Measurements from ENCODE around the gene ZNF117. TPM values are rescaled to one million over a fixed set of nuclear protein-coding genes. Genes with fewer than 3 reads are reported as not detected.

Gene ZNF117
- total RNA-seq, 2 experiments from 2014 or later, result 3.3 to 4.2 TPM

- no peaks in the 10 kb centered on the region for H3K27me3 Mint-ChIP-seq
- peak within 1 kb of the TSS; percentile 95 for H3K4me3 Mint-ChIP-seq
- H3K9me3 Mint-ChIP-seq, result peaks cover 17% of the 10 kb centered on the region
- DNase-seq, result peak; percentile 96
- intact Hi-C loops (cut with micrococcal nuclease), result loop anchor here (1.0 to 10.0 kb wide), 6 partner anchors 32 to 692 kb away; partner anchors contain the start of genes ZNF107, ZNF138, ZNF273 and ZNF736
- peaks cover 36% of the 10 kb centered on the region for H3K4me1 Mint-ChIP-seq (ENCODE audit: low read depth)
- peaks cover 35% of the 10 kb centered on the region for H3K36me3 Mint-ChIP-seq
- ChIA-PET POLR2A (interaction anchor here (0.6 to 1.8 kb wide), 9 partner anchors 31 to 699 kb away, joined by 3 to 15 read pairs (median 4); partner anchors contain the start of genes ZNF107, ZNF138, ZNF273 and ZNF680), CTCF (interaction anchor here (0.7 to 1.5 kb wide), 2 partner anchors 303 to 376 kb away, joined by 3 read pairs; no protein-coding TSS in a partner anchor)
- peak within 1 kb of the TSS; percentile 70 for H3K27ac Mint-ChIP-seq
Observed at GRCh38 chr7:65006094-65006992, 15.5 kb upstream of the ZNF117 start, which contains the start of gene ERV3-1. ERV3-1 (minus strand) TSS chr7:65006687; CDS start chr7:64993026, 13,661 bp downstream.

GRCh38 chr7:65004575-65004974 lies 13.7 kb upstream of the ZNF117 start:
- Mint-ChIP-seq H3K36me3 (peaks cover 47% of the 10 kb centered on the region), H3K4me3 (peak overlapping the region; percentile 95), H3K27me3 (no peaks in the 10 kb centered on the region), H3K27ac (no peak overlapping the region), H3K9me3 (peaks cover 28% of the 10 kb centered on the region), H3K4me1 (ENCODE audit: low read depth) (peaks cover 39% of the 10 kb centered on the region)
- intact Hi-C loops (cut with micrococcal nuclease), result loop anchor here (10.0 kb wide), 2 partner anchors 340 to 690 kb away; partner anchors contain the start of genes ZNF107 and ZNF736
- DNase-seq, result no peak
- CTCF ChIA-PET, result no interaction called here
- POLR2A ChIA-PET, result no interaction called here

- DNase-seq, result no peak
- POLR2A ChIA-PET, result no interaction called here
- H3K9me3 Mint-ChIP-seq, result peaks cover 41% of the 10 kb centered on the region
- H3K36me3 Mint-ChIP-seq, result peaks cover 62% of the 10 kb centered on the region
- intact Hi-C loops (cut with micrococcal nuclease), result loop anchor here (10.0 kb wide), 2 partner anchors 338 to 688 kb away; partner anchors contain the start of genes ZNF107 and ZNF736
- H3K4me1 Mint-ChIP-seq (ENCODE audit: low read depth), result peaks cover 39% of the 10 kb centered on the region
- H3K27ac Mint-ChIP-seq, result no peak overlapping the region
- no peaks in the 10 kb centered on the region for H3K27me3 Mint-ChIP-seq
- CTCF ChIA-PET, result no interaction called here
- no peak overlapping the region for H3K4me3 Mint-ChIP-seq
Observed at GRCh38 chr7:65002972-65003585, 12.2 kb upstream of the ZNF117 start.

- H3K27me3 Mint-ChIP-seq, result no peaks in the 10 kb centered on the region
- peaks cover 32% of the 10 kb centered on the region for H3K4me1 Mint-ChIP-seq (ENCODE audit: low read depth)
- intact Hi-C loops (cut with micrococcal nuclease), result loop anchor here (10.0 kb wide), 2 partner anchors 337 to 687 kb away; partner anchors contain the start of genes ZNF107 and ZNF736
- POLR2A ChIA-PET, result no interaction called here
- DNase-seq, result no peak
- peaks cover 58% of the 10 kb centered on the region for H3K9me3 Mint-ChIP-seq
- no peak overlapping the region for H3K4me3 Mint-ChIP-seq
- no peak overlapping the region for H3K27ac Mint-ChIP-seq
- peaks cover 73% of the 10 kb centered on the region for H3K36me3 Mint-ChIP-seq
- CTCF ChIA-PET, result no interaction called here
Observed at GRCh38 chr7:65001291-65001814, 10.5 kb upstream of the ZNF117 start.

- peaks cover 76% of the 10 kb centered on the region for H3K9me3 Mint-ChIP-seq
- H3K36me3 Mint-ChIP-seq, result peaks cover 65% of the 10 kb centered on the region
- no peak for DNase-seq
- H3K4me1 Mint-ChIP-seq (ENCODE audit: low read depth), result peaks cover 15% of the 10 kb centered on the region
- no peak overlapping the region for H3K27ac Mint-ChIP-seq
- no peaks in the 10 kb centered on the region for H3K27me3 Mint-ChIP-seq
- ChIA-PET POLR2A (no interaction called here), CTCF (no interaction called here)
- no peak overlapping the region for H3K4me3 Mint-ChIP-seq
- intact Hi-C loops (cut with micrococcal nuclease), result loop anchor here (10.0 kb wide), 2 partner anchors 335 to 685 kb away; partner anchors contain the start of genes ZNF107 and ZNF736
Observed at GRCh38 chr7:64999165-65000004, 8.5 kb upstream of the ZNF117 start.

- no peak overlapping the region for H3K27ac Mint-ChIP-seq
- no peak overlapping the region for H3K4me3 Mint-ChIP-seq
- ChIA-PET POLR2A (no interaction called here), CTCF (no interaction called here)
- peaks cover 80% of the 10 kb centered on the region for H3K9me3 Mint-ChIP-seq
- intact Hi-C loops (cut with micrococcal nuclease), result no loop called here
- H3K36me3 Mint-ChIP-seq, result peaks cover 66% of the 10 kb centered on the region
- DNase-seq, result no peak
- no peaks in the 10 kb centered on the region for H3K27me3 Mint-ChIP-seq
- peaks cover 13% of the 10 kb centered on the region for H3K4me1 Mint-ChIP-seq (ENCODE audit: low read depth)
Observed at GRCh38 chr7:64998865-64999164, 8.0 kb upstream of the ZNF117 start.

GRCh38 chr7:64997927-64998391 lies 7.1 kb upstream of the ZNF117 start:
- intact Hi-C loops (cut with micrococcal nuclease), result no loop called here
- Mint-ChIP-seq H3K36me3 (peaks cover 65% of the 10 kb centered on the region), H3K4me3 (no peak overlapping the region), H3K9me3 (peaks cover 85% of the 10 kb centered on the region), H3K4me1 (ENCODE audit: low read depth) (peaks cover 8% of the 10 kb centered on the region), H3K27me3 (no peaks in the 10 kb centered on the region), H3K27ac (no peak overlapping the region)
- ChIA-PET POLR2A (no interaction called here), CTCF (no interaction called here)
- no peak for DNase-seq

GRCh38 chr7:64997164-64997908 lies 6.5 kb upstream of the ZNF117 start:
- ChIA-PET CTCF (no interaction called here), POLR2A (no interaction called here)
- peaks cover 86% of the 10 kb centered on the region for H3K9me3 Mint-ChIP-seq
- DNase-seq, result no peak
- peaks cover 5% of the 10 kb centered on the region for H3K4me1 Mint-ChIP-seq (ENCODE audit: low read depth)
- no peak overlapping the region for H3K4me3 Mint-ChIP-seq
- no peaks in the 10 kb centered on the region for H3K27me3 Mint-ChIP-seq
- peaks cover 64% of the 10 kb centered on the region for H3K36me3 Mint-ChIP-seq
- intact Hi-C loops (cut with micrococcal nuclease), result no loop called here
- H3K27ac Mint-ChIP-seq, result no peak overlapping the region

- Mint-ChIP-seq H3K27me3 (no peaks in the 10 kb centered on the region), H3K4me3 (no peak overlapping the region), H3K4me1 (ENCODE audit: low read depth) (peaks cover 3% of the 10 kb centered on the region), H3K27ac (no peak overlapping the region), H3K9me3 (peaks cover 89% of the 10 kb centered on the region), H3K36me3 (peaks cover 66% of the 10 kb centered on the region)
- CTCF ChIA-PET, result no interaction called here
- POLR2A ChIA-PET, result no interaction called here
- intact Hi-C loops (cut with micrococcal nuclease), result no loop called here
- DNase-seq, result no peak
Observed at GRCh38 chr7:64996305-64996704, 5.5 kb upstream of the ZNF117 start.

- Mint-ChIP-seq H3K27me3 (no peaks in the 10 kb centered on the region), H3K27ac (no peak overlapping the region), H3K36me3 (peaks cover 63% of the 10 kb centered on the region), H3K4me1 (ENCODE audit: low read depth) (no peaks in the 10 kb centered on the region), H3K4me3 (no peak overlapping the region), H3K9me3 (peaks cover 90% of the 10 kb centered on the region)
- DNase-seq, result no peak
- intact Hi-C loops (cut with micrococcal nuclease), result no loop called here
- POLR2A ChIA-PET, result no interaction called here
- CTCF ChIA-PET, result interaction anchor here (1.2 kb wide), 1 partner anchor 11 kb away, joined by 3 read pairs; no protein-coding TSS in a partner anchor
Observed at GRCh38 chr7:64993901-64994300, 3.1 kb upstream of the ZNF117 start.

GRCh38 chr7:64992971-64993370 lies 2.1 kb upstream of the ZNF117 start:
- peaks cover 90% of the 10 kb centered on the region for H3K9me3 Mint-ChIP-seq
- DNase-seq, result no peak
- no peaks in the 10 kb centered on the region for H3K27me3 Mint-ChIP-seq
- H3K4me1 Mint-ChIP-seq (ENCODE audit: low read depth), result no peaks in the 10 kb centered on the region
- H3K36me3 Mint-ChIP-seq, result peaks cover 63% of the 10 kb centered on the region
- POLR2A ChIA-PET, result no interaction called here
- H3K27ac Mint-ChIP-seq, result no peak overlapping the region
- no peak overlapping the region for H3K4me3 Mint-ChIP-seq
- intact Hi-C loops (cut with micrococcal nuclease), result no loop called here
- CTCF ChIA-PET, result no interaction called here
